HUES48 (cell line): ENCODE measurements around the gene HRH3.

Experiments used
- H3K27ac ChIP-seq: one replicate; pipeline ENCODE4 v1.7.0; 2013; ENCODE audit warnings: low read depth, low read length, inconsistent platforms
- H3K27me3 ChIP-seq: 2 replicates; pipeline ENCODE4 v1.6.1; 2013; ENCODE audit warnings: mild to moderate bottlenecking, low read length; ENCODE audit not compliant: control insufficient read depth, insufficient read depth
- H3K36me3 ChIP-seq: 2 replicates; pipeline ENCODE4 v1.6.1; 2013; ENCODE audit warnings: low read length; ENCODE audit not compliant: control insufficient read depth, insufficient read depth
- H3K4me1 ChIP-seq: 2 replicates; pipeline ENCODE4 v1.6.1; 2013; ENCODE audit warnings: mild to moderate bottlenecking, low read length; ENCODE audit not compliant: control insufficient read depth, insufficient read depth
- H3K4me3 ChIP-seq: 2 replicates; pipeline ENCODE4 v1.5.1; 2013; ENCODE audit warnings: mild to moderate bottlenecking, low read depth, low read length
- H3K9ac ChIP-seq: 2 replicates; pipeline ENCODE4 v1.6.1; 2013; ENCODE audit warnings: mild to moderate bottlenecking, low read depth, low read length, moderate library complexity
- H3K9me3 ChIP-seq: 2 replicates; pipeline ENCODE4 v1.6.1; 2013; ENCODE audit warnings: low read length; ENCODE audit not compliant: control insufficient read depth, insufficient read depth

HRH3 gene

DNA sequence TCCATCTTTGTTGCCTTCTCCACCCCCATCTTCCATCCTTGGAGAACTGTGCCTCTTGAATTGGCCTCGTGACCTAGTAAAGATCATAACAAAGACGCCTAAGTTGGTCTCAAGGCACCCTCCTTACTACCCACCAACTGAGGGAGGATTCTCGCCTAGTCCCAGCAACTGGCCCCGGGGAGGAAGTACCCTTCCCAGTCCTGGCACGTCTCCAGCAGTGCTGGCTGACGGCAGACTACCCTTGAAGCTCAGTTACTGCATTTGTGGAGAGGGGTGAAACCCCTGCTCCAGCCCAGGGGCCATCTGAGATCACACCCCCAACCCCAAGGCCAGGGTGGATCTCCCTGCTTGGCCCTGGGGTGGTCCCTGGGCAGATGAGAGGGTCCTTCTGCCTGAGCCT lies 16.1 kb upstream of the HRH3 start:
- H3K9me3 ChIP-seq: no peaks in the 10 kb centered on the region
- H3K27me3 ChIP-seq: no peaks in the 10 kb centered on the region
- no peak overlapping the region for H3K4me3 ChIP-seq
- no peaks in the 10 kb centered on the region for H3K36me3 ChIP-seq
- no peak overlapping the region for H3K27ac ChIP-seq
- no peak overlapping the region for H3K9ac ChIP-seq
- no peaks in the 10 kb centered on the region for H3K4me1 ChIP-seq

DNA sequence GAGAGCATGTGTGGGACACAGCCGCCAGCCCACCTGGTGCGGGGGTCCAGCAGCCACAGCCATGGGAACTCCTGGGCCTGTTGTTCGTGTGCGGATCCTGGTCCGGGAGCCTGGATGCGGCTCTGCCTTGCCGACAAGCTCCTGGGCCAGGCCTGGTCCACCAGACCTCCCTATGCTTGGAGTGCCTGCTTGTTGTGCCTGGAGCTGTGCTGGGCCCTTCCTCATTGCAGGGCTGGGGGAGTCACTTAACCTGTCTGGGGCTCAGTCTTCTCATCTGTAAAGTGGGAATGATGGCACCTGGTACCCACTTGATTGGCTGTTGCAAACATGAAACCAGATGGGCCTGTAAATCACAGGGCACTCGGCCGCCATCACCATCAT lies 15.7 kb upstream of the HRH3 start:
- Histone ChIP-seq H3K36me3 (no peaks in the 10 kb centered on the region), H3K4me3 (no peak overlapping the region), H3K9ac (no peak overlapping the region), H3K9me3 (no peaks in the 10 kb centered on the region), H3K27me3 (no peaks in the 10 kb centered on the region), H3K27ac (no peak overlapping the region), H3K4me1 (no peaks in the 10 kb centered on the region)

DNA sequence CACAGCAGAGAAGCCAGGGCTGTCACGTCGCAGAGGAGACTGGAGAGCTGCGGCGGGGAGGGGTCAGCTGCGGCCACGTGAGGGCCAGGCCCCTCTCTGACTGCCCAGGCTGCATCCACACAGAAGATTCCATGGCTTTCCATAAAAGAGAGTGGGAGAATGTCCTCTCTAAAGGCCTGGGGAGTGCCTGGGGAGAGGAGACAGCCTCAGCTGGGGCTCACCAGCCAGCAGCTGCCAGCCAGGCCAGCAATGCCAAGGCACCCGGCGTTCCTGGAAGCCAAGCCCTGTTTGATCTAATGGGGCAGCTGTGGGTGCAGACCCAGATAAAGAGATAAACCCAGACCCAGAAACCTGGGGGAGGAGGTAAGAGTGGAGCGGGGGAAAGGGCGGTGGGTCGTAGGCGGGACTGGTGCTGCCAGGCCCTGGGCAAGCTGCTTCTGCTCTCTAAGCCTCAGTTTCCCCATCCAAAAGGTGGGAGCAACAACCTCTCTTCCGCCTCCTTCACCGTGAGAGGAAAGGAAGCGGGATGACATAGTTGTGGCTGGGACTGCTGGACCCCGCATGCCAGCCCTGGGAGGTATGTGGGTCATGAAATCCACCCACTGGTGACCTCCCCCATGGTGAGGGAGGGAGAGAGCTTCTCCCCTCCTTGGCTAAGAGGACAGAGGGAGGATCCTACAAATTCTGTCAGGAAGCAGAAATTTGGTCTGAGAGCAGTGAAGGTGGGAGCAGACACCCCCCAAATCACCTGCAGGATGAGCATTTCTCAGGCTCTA lies 15.1 kb upstream of the HRH3 start:
- no peaks in the 10 kb centered on the region for H3K9me3 ChIP-seq
- H3K4me3 ChIP-seq: no peak overlapping the region
- H3K36me3 ChIP-seq: no peaks in the 10 kb centered on the region
- no peaks in the 10 kb centered on the region for H3K27me3 ChIP-seq
- no peak overlapping the region for H3K9ac ChIP-seq
- no peaks in the 10 kb centered on the region for H3K4me1 ChIP-seq
- no peak overlapping the region for H3K27ac ChIP-seq

DNA sequence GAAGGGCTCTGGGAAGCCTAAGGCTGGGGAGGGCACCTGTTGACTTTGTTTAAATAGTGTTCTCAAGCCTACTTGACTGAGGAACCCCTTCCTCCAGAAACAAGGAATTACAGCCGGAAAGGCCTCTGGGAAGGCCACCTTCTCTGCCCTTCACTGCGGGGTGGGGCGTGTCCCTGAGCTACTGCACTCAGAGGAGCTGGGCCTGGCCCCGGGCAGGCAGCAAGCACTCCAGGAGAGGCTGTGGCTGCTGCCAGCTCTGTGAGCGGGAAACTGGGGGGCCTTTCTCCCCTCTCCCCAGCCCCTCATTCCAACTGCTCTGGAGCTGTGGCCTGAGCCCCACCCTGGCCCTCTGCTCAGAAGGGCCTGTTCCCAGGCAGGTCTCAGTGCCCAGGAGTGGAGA lies 14.3 kb upstream of the HRH3 start:
- Histone ChIP-seq H3K27ac (no peak overlapping the region), H3K9ac (no peak overlapping the region)

DNA sequence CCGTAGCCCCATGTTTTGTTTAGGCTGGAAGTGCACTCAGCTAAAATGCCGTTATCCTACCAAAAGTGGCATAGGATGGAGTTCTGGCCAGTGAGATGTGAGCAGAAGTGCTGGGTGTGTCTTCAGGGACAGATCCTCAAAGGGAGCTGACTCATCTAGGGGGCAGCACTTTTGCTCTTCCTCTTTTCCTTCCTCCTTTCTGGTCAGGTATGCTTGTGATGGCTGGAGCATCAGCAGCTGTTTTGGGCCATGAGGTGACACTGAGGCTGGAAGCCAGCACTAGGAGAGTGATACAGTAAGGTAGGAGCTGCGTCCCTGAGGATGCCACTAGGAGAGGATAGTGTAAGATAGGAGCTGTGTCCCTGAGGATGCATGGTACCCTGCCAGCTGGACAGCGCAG lies 13.6 kb upstream of the HRH3 start:
- H3K4me3 ChIP-seq: no peak overlapping the region
- no peaks in the 10 kb centered on the region for H3K27me3 ChIP-seq
- no peaks in the 10 kb centered on the region for H3K4me1 ChIP-seq
- no peak overlapping the region for H3K9ac ChIP-seq
- no peaks in the 10 kb centered on the region for H3K9me3 ChIP-seq
- H3K27ac ChIP-seq: no peak overlapping the region
- no peaks in the 10 kb centered on the region for H3K36me3 ChIP-seq

More for the DNA sequence above, 14.3 kb upstream of the HRH3 start:
- no peaks in the 10 kb centered on the region for H3K27me3 ChIP-seq
- no peaks in the 10 kb centered on the region for H3K4me1 ChIP-seq
- no peaks in the 10 kb centered on the region for H3K36me3 ChIP-seq
- no peaks in the 10 kb centered on the region for H3K9me3 ChIP-seq
- H3K4me3 ChIP-seq: no peak overlapping the region

DNA sequence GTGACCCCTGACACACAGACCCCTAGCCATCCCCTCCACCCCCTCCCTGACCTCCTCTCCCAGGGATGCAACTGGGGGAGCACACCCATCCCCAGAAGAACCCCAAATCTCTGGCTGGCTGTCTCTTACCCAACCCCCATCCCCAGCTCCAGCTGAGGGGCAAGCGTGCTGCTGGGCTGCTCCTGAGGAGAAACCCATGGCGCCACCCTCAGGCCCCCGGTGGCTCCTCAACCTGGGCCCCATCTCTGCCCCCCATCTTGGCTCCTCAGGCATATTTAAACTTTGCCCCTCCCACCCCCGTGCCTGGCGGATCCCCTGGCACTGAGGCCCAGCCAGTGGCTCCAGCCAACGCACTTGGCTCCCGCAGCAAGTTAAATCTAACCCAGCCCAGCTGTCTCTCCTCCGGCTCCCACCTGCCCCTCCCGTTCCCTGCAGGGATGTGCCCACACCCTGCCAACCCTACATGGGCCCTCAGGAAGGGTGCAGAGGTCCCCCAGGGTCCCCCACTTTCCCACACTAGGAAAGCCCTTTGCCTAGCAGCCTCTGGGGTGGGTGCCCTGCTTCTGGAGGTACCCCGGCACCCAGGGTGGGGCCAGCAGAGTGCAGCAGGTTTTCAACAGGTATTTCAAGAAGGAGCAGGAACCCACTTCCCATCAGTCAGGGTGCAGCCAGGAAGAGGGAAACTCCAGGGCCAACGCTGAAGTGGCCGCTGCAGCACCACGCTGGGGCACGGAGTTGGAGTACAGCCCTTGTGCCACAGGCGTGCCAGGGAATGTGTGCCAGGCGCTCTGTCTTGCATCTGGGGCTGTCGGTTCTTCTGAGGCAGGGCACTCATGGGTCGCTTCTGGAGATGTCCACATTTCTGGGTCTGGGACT lies 12.9 kb upstream of the HRH3 start:
- no peak overlapping the region for H3K4me3 ChIP-seq
- no peaks in the 10 kb centered on the region for H3K4me1 ChIP-seq
- H3K27ac ChIP-seq: no peak overlapping the region
- H3K27me3 ChIP-seq: no peaks in the 10 kb centered on the region
- H3K9me3 ChIP-seq: no peaks in the 10 kb centered on the region
- H3K9ac ChIP-seq: no peak overlapping the region
- no peaks in the 10 kb centered on the region for H3K36me3 ChIP-seq

DNA sequence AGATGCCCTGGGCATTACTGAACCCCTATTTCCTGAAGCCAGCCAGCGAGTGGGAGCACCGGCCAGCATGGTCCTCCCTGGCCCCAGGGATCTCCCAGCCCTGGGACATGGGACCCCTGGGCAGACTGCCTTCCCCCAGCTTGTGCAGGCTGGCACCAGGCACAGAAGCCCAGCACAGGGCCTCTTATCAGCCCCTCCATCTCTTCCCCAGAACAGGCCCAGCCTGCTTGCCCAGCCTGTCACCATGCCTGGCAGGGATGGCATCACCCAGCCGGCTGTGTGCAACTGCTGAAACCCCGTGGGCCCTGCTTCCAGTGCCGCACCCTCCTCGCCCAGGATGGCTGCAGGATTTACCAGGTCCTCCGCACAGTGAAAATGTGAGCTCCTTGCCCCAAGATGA lies 12.1 kb upstream of the HRH3 start:
- H3K27me3 ChIP-seq: no peaks in the 10 kb centered on the region
- no peak overlapping the region for H3K4me3 ChIP-seq
- peaks cover 5% of the 10 kb centered on the region; the same call in 1 of the 2 replicates for H3K4me1 ChIP-seq
- no peaks in the 10 kb centered on the region for H3K9me3 ChIP-seq
- H3K36me3 ChIP-seq: no peaks in the 10 kb centered on the region
- no peak overlapping the region for H3K27ac ChIP-seq
- no peak overlapping the region for H3K9ac ChIP-seq

DNA sequence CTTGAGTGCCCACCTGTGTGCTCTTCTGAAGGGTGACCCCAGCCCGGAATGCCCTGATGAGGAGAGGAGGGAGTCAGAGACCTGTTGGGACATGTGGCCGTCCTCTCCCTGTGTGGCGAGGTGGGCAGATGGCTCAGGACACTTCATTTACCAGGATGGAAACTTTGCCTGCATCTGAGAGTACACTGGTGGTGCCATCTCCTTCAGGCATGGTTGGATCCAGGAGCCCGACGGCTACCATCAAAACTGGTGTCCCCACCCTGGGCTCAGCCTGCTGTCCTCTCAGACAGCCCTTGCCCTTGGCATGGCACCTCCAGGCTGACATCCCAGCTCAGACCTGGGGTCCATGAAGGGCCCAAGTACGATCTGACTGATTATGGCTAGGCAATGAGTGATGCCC lies 11.2 kb upstream of the HRH3 start:
- Histone ChIP-seq H3K9ac (no peak overlapping the region), H3K36me3 (no peaks in the 10 kb centered on the region), H3K27me3 (no peaks in the 10 kb centered on the region), H3K9me3 (no peaks in the 10 kb centered on the region), H3K4me3 (no peak overlapping the region), H3K27ac (no peak overlapping the region), H3K4me1 (peaks cover 5% of the 10 kb centered on the region; the same call in 1 of the 2 replicates)

DNA sequence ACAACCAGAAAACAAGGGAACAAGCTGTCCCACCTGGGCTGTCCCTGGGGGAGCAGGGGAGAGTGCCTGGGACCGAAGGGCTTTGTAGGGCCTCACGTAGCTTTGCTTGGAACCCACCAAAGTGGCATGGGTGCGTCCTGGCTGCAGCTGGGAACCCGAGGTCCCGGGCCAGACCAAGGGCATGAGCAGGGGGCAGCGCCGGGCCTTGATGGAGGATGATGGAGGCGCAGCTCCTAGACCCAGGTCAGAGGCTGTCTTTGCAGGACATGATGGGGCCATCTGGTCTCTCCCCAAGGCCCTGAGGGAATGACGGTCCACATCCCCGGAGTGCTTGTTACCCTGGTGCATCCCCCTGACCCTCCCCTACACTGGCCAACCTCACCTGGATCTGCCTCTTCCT lies 10.6 kb upstream of the HRH3 start:
- H3K9ac ChIP-seq: no peak overlapping the region
- no peaks in the 10 kb centered on the region for H3K36me3 ChIP-seq
- no peak overlapping the region for H3K27ac ChIP-seq
- H3K9me3 ChIP-seq: no peaks in the 10 kb centered on the region
- no peaks in the 10 kb centered on the region for H3K27me3 ChIP-seq
- no peak overlapping the region for H3K4me3 ChIP-seq
- peaks cover 5% of the 10 kb centered on the region; the same call in 1 of the 2 replicates for H3K4me1 ChIP-seq

DNA sequence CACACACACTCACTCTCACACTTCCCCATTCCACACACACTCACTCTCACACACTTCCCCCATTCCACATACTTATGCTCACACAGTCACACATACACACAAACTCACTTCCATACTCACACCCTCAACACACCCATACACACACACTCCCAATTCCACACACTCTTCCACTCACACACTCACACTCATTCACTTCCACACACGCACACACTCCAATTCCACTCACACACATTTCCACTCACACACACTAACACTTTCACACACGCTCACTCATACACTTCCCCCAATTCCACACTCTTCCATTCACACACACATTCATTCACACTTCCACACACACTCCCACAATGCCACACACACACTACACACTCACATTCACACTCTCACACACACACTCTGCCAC lies 10.2 kb upstream of the HRH3 start:
- no peak overlapping the region for H3K27ac ChIP-seq
- no peaks in the 10 kb centered on the region for H3K36me3 ChIP-seq
- H3K4me1 ChIP-seq: peaks cover 5% of the 10 kb centered on the region; the same call in 1 of the 2 replicates
- H3K9me3 ChIP-seq: no peaks in the 10 kb centered on the region
- no peaks in the 10 kb centered on the region for H3K27me3 ChIP-seq
- H3K9ac ChIP-seq: no peak overlapping the region
- no peak overlapping the region for H3K4me3 ChIP-seq

DNA sequence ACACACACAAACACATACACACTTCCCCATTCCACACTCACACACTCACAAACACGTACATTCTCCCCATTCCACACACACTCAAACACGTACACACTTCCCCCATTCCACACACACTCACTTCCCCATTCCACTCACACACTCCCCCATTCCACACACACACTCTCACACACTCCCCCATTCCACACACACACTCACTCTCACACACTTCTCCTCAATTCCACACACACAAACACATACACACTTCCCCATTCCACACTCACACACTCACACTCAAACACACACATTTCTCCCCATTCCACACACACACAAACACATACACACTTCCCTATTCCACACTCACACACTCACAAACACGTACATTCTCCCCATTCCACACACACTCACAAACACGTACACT lies 9.6 kb upstream of the HRH3 start:
- Histone ChIP-seq H3K4me3 (no peak overlapping the region), H3K36me3 (no peaks in the 10 kb centered on the region), H3K9ac (no peak overlapping the region), H3K9me3 (no peaks in the 10 kb centered on the region), H3K27ac (no peak overlapping the region), H3K27me3 (no peaks in the 10 kb centered on the region), H3K4me1 (peaks cover 5% of the 10 kb centered on the region; the same call in 1 of the 2 replicates)
